Dermis blood vessel endothelial cell (primary cell): Measurements from ENCODE around the gene OR2AP1. TPM values are rescaled to one million over a fixed set of nuclear protein-coding genes. Genes with fewer than 3 reads are reported as not detected.
"Not testable (repeated sequence)": the region's sequence is repeated elsewhere in the genome, so short reads cannot be mapped to it uniquely, and the experiment has no call there.

Experiments used
- DNase-seq: peaks from one replicate; pipeline ENCODE4 v3.0.0; 2010
- total RNA-seq: library from RNA; depleted of rRNA; stranded (reverse); fragments of >200 nt; gene quantifications from 2 replicates; pipeline ENCODE4 v1.2.3, GENCODE V29; 2014

OR2AP1 gene
- not detected in 2 replicates for total RNA-seq

DNA sequence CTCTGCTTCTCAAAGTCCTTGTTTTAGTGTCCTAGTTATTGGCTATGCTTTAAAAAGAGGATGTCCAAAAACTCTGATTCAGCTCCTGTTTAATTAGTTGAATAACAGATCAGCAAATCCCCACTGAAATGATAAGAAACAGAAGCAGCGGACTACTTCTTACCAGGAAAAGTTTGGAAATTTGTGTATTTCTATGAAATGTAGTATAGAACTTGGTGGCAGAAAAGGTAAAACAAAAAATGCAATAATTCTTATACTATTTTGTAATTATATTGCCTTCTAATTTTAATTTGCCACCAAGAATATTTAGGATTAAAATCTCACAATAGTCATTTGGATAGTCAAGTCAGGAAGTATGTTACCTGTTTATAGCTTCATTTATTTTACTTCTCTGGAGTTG is at the start of gene OR2AP1:
TSS of gene OR2AP1 (plus strand) at position 301 of the 400 bp plus-strand sequence. CDS start 1,947 bp downstream, outside the sequence.
- DNase-seq = no peak

DNA sequence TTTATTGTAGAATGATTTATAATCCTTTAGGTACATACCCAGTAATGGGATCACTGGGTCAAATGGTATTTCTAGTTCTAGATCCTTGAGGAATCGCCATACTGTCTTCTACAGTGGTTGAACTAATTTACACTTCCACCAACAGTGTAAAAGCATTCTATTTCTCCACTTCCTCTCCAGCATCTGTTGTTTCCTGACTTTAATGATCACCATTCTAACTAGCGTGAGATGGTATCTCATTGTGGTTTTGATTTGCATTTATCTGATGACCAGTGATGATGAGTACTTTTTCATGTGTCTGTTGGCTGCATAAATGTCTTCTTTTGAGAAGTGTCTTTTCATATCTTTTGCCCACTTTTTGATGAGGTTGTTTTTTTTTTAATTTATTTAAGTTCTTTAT is 24.0 kb upstream of the OR2AP1 start:
- not testable (repeated sequence) for DNase-seq

DNA sequence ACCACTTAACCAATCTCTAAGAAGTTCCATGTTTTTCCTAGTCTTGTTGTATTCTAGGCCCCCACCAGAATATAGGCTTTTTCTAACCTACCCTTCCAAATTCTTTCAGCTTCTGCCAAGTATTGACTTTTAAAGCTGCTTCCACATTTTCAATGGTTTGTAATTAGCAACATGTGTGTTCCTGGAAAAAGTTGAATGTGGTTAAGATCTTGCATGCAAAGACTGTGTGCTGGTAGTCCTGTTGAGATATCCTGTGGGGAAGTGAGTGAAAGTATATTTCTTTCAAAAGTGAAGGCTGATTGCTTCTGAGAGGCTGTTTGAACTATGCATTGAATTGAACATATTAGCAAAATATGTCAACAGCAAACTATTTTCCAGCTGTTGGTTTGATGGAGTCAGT is 23.5 kb upstream of the OR2AP1 start:
- DNase-seq = no peak

GRCh38 chr12:55549302-55549701 is 23.0 kb upstream of the OR2AP1 start, which contains the start of gene OR6C4:
TSS of gene OR6C4 (plus strand) at chr12:55549602. CDS start at chr12:55551227, 1,625 bp downstream.
- no peak for DNase-seq

DNA sequence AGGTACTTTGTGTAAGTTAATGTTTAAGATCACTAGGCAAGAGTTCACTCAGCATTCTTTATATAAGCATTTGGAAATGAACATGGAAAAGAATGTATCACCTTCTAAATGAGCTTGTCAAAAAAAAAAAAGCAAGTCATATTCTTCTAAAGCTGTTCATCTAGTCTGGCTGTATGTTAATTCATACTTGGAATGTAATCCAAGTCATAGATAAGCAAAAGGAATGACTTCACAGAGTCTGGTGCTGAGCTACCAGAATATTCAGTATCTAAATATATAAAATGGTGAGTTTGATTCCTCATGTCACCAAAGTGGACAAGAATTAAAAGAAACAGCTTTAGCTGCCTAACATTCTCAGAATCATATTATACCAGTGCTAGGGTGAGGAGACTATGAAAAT is 18.0 kb upstream of the OR2AP1 start:
- DNase-seq = no peak

GRCh38 chr12:55570060-55570459 is 2.2 kb upstream of the OR2AP1 start:
- DNase-seq = not testable (repeated sequence)

GRCh38 chr12:55570689-55571088 is 1.6 kb upstream of the OR2AP1 start:
- not testable (repeated sequence) for DNase-seq

- no peak for DNase-seq
Measured at GRCh38 chr12:55582066-55582465, 9.8 kb downstream of the OR2AP1 start.

DNA sequence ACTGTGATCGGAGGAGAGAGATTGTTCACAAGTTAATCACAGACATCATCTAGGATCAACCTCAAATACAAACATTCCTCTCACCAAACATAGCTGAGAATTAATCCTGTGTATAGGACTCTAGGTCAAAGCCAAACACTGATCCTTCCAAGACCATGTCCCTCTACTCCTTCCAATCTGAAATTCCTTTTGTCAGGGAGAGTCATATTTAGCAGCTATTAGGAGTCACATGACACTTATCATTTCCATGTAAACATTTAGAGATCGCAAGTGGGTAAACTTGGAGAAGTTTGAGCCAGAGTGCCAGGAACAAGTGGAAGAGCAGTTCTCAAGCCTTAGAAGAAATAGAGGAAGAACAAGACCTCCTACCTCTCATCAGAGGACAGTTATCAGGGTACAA is 13.5 kb downstream of the OR2AP1 start:
- no peak for DNase-seq

- DNase-seq = not testable (repeated sequence)
Measured at GRCh38 chr12:55590152-55590551, 17.9 kb downstream of the OR2AP1 start.

- no peak for DNase-seq
Measured at GRCh38 chr12:55607821-55608594, 35.7 kb downstream of the OR2AP1 start.

DNA sequence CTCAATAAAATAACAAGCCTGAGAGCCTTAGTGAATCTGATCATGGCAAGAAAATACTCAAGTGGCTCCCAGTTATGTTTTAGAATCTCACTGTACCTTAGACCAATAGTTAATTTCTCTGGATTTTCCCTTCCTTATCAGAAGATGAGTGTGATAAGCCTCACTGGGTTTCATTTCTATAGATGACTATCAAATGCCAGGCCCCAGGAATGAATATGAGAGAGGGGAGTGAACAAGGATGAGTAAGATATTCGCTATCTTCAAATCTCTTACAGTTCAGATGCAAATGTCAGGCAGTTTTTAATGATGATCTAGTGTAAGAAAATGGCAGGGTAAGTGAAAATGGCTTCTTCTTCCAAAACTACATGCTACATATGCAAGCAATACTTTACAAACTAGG is 38.3 kb downstream of the OR2AP1 start:
- DNase-seq = no peak

DNA sequence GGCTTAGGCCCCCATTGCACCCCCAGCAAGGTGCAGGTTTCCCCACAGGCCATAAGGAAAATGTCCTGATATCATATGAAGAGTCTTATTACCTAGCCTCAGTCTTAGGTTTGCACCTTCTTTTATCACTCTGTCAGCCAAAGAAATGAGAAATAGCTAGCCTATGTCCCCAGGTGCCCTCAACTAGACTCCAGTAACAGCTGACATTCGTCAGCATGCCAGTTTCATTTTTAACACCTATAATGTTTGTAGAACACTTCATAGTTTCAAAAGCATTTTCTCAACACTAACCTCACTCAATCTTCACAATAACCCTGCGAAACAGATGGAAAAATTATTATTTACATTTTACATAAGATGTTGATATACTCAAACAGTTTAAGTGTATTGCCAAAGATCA is 40.4 kb downstream of the OR2AP1 start:
- DNase-seq = no peak

DNA sequence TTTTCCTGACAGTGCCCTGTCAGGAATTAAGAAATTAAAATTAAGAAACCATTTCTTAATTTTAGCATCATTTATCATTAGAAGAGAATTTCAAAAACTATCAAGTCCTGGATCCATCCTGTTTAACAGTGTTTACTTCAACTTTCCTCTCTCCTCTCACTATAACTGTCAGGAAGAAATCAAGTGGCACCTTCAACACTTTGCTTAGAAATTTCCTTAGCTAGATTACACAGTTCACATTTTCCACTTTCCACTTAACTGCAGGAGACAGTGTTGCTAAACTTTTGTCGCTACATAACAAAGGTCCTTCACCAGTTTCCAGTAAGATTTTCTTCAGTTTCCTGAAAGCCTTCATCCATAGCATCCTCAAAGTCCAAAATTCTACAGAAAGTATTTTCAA is 42.5 kb downstream of the OR2AP1 start:
- no peak for DNase-seq

- DNase-seq = peak; percentile 94
Measured at GRCh38 chr12:55619354-55620138, 47.3 kb downstream of the OR2AP1 start.

DNA sequence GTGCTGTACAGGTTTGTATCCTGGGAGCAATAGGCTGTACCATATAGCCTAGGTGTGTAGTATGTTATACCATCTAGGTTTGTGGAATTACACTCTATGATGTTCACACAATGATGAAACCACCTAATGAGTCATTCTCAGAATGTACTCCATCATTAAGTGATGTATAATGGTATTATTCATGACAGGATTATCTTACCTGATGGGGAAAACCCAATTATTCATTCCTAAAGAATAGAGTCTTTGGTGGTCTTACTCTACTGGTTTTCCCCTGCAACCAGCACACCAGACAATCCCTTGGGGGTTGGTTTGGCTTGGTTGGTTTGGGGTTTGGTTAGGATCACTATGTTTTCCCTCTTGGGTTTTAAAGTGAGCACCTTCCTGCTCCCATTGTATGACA is 51.8 kb downstream of the OR2AP1 start:
- no peak for DNase-seq

Other genes starting within 250 kb of the OR2AP1 start
- not detected in 2 replicates for gene OR6C3, start 241.7 kb upstream of the OR2AP1 start, total RNA-seq
- not detected in 2 replicates for gene OR6C75, start 209.5 kb upstream of the OR2AP1 start, total RNA-seq
- gene OR6C65, start 171.9 kb upstream of the OR2AP1 start, total RNA-seq = not detected in 2 replicates
- not detected in 2 replicates for gene OR6C76, start 146.2 kb upstream of the OR2AP1 start, total RNA-seq
- gene OR6C2, start 128.4 kb upstream of the OR2AP1 start, total RNA-seq = not detected in 2 replicates
- not detected in 2 replicates for gene OR6C70, start 102.3 kb upstream of the OR2AP1 start, total RNA-seq
- not detected in 2 replicates for gene OR6C68, start 80.1 kb upstream of the OR2AP1 start, total RNA-seq
- not detected in 2 replicates for gene OR6C4, start 22.9 kb upstream of the OR2AP1 start, total RNA-seq
- not detected in 2 replicates for gene OR10P1, start 64.4 kb downstream of the OR2AP1 start, total RNA-seq
- gene ITGA7, start 135.4 kb downstream of the OR2AP1 start, total RNA-seq = 0.42 and 0.68 TPM in 2 replicates
- 55.8 and 61.2 TPM in 2 replicates for gene BLOC1S1, start 143.6 kb downstream of the OR2AP1 start, total RNA-seq
- 0.74 and 2.2 TPM in 2 replicates for gene RDH5, start 147.9 kb downstream of the OR2AP1 start, total RNA-seq
- gene CD63, start 156.5 kb downstream of the OR2AP1 start, total RNA-seq = 752 and 1,427 TPM in 2 replicates
- gene GDF11, start 170.7 kb downstream of the OR2AP1 start, total RNA-seq = 1.4 and 5.9 TPM in 2 replicates
- 93.8 and 113 TPM in 2 replicates for gene SARNP, start 245.3 kb downstream of the OR2AP1 start, total RNA-seq
- gene ORMDL2, start 245.6 kb downstream of the OR2AP1 start, total RNA-seq = 35.3 and 38.6 TPM in 2 replicates